ENCODE data around the gene EPN3.

DNA sequence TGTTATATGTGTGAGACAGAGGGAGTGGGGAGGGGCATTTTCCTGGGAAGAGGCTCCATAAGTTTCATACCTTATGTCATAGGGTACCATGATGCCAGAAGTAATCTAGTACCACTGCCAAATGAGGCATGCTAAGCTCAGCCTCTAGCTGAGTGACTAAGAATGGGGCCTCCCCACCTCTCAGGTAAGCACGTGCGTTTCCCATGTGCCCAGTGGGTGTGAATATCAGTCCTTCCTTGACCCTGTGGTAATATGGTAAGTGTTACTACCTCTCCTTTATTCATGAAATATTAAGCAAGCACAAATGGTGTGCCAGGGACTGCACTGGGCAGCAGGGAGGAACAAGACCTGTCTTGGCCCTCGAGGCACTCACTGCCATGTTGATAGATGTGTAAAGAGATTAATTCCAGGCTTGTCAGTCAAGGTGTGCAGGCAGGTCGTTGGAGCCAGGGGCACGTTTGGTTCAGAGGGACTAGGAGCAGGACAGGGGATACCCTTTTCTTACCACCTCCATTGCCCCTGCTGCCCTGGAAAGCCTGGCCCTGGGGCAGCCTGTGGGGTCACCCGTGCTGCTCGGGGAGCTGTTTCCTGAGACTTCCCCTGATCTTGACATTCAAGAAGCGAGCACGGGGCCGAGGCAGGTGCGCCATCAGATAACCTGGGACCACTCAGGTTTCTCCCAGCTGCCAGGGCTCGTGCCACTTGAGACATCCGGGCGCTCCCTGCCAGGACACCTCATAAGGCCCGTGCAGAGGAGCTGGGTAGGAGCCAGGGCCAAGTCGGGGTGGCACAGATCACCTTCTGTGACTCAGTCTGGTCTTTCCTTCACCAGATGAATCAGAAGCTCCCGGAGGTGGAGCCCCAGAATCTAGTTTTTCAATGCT, 45.1 kb upstream of the EPN3 start:
- TF ChIP-seq, protein P1, sequence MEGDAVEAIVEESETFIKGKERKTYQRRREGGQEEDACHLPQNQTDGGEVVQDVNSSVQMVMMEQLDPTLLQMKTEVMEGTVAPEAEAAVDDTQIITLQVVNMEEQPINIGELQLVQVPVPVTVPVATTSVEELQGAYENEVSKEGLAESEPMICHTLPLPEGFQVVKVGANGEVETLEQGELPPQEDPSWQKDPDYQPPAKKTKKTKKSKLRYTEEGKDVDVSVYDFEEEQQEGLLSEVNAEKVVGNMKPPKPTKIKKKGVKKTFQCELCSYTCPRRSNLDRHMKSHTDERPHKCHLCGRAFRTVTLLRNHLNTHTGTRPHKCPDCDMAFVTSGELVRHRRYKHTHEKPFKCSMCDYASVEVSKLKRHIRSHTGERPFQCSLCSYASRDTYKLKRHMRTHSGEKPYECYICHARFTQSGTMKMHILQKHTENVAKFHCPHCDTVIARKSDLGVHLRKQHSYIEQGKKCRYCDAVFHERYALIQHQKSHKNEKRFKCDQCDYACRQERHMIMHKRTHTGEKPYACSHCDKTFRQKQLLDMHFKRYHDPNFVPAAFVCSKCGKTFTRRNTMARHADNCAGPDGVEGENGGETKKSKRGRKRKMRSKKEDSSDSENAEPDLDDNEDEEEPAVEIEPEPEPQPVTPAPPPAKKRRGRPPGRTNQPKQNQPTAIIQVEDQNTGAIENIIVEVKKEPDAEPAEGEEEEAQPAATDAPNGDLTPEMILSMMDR (IDR thresholded peaks at IDR 0.05), result no peak
- no peak for TF ChIP-seq POLR2A (IDR thresholded peaks at IDR 0.05)
- TF ChIP-seq POLR2AphosphoS5 (IDR thresholded peaks at IDR 0.05), result no peak

All from breast epithelium (tissue), 3 donors.